Right ventricle myocardium superior (tissue), 1 donor: ENCODE data around the gene C6orf136. TPM values are rescaled to one million over a fixed set of nuclear protein-coding genes. Genes with fewer than 3 reads are reported as not detected.

Experiments used
- ATAC-seq: fragments of 200-7000 bp; cut with Tn5 transposase; one replicate; pipeline ENCODE4 v1.9.1; 2020; ENCODE audit warnings: mild to moderate bottlenecking; ENCODE audit not compliant: poor library complexity
- DNase-seq: peaks from one replicate; pipeline ENCODE4 v3.0.0-alpha.2; 2020
- intact Hi-C: fragments of 100-400 bp; cut with DNase I; formaldehyde crosslinking; loops from one replicate; pipeline ENCODE4 v1.11.2; 2022
- total RNA-seq: library from RNA; stranded (reverse); fragmentation: NEBNext Ultra II Directional; extraction: Animal tissue kit (Norgen Biotek cat#: 25700); gene quantifications from one replicate; pipeline ENCODE4 v1.2.1, GENCODE V29; 2021
- donor health status: DM: no; HTN: yes; CAD: no; lungs with severe emphysema.

C6orf136 gene
- total RNA-seq, 1 donor from 2014 or later, result 58.3 TPM

DNA sequence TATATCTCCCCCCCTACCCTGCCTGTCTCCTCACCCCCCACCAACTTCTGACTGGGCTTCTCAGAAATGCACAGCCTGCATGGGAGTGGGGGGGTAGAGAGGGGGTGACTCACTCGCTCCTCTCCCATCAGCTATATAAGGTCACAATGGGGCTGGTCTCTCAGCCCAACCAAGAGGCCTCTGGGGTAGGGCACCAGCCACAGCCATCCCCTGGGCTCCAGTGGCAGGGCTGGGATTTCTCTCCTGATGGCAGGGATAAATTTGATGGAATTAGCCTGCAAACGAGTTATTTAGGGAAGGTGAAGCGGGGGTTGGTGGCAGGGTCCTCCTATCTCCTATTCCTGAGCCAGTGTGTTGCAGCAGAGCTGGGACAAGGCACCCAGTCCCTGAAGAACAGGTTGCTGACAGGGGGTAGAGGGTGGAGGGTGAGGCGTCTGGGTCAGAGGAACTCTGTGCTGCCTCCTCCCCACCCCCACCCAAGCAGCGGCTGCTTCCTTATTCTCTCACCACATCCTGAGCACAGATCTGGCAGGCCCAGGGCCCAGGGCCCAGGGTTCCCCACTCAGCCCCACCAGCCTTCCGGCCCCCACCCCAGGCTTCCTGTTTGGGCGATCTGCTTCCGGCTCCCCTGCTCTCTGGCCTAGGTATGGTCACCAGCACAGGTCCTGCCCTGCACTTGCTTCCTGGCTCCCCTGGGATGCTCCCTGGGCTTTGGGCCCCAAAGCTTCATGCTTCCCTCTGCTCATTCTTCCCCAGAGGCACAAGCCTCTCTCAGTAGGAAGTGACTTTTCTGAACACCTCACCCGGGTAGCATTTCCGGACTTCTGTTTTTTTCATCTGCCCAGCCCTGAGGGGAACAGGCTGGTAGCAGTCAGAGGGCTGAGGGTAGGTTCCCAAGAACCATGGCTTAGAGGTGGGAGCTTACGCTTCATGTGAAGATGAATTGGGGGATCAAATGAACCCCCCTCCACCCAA, 35.5 kb downstream of the C6orf136 start:
- DNase-seq (peak; percentile 91), ATAC-seq (peak; percentile 18)
- intact Hi-C loops, result no loop called here

DNA sequence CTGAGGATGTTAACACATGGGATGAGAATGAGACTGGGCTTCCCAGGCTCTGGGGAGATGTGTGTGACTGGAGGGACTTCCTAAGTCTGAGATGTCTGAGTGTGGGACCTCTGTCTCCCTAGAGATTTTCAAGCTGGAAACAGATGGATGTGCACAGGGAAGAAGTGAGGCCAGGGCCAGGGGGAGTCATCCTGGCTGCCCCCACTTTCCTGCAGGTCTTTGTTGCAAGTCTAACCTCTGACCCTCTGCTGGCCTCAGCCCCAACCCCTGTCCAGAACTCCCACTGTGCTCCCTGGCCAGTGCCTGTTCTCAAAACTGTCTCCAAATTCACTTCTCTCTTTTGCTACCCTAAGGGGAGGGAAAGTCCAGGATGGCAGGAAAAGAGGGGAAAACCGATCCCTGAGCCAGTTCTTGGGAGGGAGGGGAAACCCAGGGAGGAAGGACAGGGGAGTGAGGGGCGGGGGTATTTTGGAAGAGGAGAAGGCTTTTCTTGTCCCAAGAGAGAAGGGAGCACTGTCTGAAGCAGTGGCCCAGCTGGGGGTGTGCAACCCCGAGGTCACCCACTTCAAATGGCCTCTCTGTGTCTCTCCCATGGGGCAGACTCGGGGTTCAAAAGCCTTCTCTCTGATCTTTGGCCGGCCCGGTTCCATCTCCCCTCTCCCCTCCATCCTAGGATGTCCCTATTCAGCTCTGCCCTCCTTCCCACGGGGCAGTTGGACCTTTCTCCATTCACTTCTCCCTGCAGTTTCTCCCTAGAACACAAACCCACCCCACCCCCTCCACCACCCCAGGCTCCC, 36.4 kb downstream of the C6orf136 start:
- no peak for DNase-seq
- no peak for ATAC-seq
- intact Hi-C loops, result no loop called here

GRCh38 chr6:30683980-30684338, 37.0 kb downstream of the C6orf136 start:
- ATAC-seq, result no peak
- no peak for DNase-seq
- intact Hi-C loops, result no loop called here

- intact Hi-C loops, result no loop called here
- ATAC-seq (no peak), DNase-seq (peak; percentile 79)
Observed at GRCh38 chr6:30684386-30685156, 37.6 kb downstream of the C6orf136 start.

GRCh38 chr6:30685157-30686008, 38.5 kb downstream of the C6orf136 start:
- no peak for DNase-seq
- intact Hi-C loops, result no loop called here

DNA sequence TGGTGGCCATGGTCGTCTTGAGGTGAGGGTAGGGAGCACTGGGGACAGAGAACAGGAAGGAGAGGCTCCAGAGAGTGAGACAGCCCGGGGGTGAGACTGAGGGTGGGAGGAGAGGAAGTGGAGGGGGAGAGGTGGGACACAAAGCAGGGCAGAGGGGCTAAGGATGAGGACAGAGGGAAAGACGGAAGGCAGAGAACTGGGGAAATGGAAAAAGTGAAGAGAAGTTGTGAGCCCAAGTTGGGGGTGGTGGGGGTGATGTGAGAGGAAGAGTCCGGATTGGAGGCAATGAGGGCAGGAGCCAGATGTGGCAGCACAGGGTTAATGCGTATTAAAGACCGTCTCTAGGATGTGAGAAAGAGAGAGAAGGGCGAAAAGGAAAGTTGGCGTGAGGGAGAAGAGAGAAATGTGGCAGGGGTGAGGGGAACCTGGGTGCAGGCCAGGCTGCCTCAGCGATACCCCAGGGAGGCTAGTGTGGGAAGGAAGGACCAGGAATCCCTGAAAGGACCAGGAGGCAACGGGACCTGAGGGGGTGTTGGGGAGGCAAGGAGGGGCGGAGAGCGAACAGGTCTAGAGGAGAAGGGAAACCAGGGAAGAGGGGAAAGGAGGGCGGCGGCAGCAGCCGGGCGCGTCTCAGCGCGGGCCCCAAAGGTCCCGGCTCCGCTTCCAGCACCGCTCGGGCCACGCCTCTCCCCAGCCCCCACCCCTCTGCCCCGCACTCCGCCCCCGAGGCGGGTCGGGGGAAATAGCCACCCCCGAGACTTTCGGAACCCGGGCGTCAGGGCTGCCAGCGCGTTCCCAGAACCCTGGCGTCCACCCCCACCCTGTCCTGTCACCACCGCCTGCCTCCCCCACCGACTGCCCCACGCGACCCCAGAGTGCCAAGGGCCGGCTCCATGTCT, 39.3 kb downstream of the C6orf136 start, which contains the start of gene PPP1R18:
Gene PPP1R18, minus strand, starts transcription at position 637 of the 899 bp plus-strand sequence. Its CDS starts 627 bp downstream, at position 10.
- DNase-seq, result peak; percentile 91
- intact Hi-C loops, result no loop called here

More at GRCh38 chr6:30685157-30686008, 38.5 kb downstream of the C6orf136 start:
- no peak for ATAC-seq

DNA sequence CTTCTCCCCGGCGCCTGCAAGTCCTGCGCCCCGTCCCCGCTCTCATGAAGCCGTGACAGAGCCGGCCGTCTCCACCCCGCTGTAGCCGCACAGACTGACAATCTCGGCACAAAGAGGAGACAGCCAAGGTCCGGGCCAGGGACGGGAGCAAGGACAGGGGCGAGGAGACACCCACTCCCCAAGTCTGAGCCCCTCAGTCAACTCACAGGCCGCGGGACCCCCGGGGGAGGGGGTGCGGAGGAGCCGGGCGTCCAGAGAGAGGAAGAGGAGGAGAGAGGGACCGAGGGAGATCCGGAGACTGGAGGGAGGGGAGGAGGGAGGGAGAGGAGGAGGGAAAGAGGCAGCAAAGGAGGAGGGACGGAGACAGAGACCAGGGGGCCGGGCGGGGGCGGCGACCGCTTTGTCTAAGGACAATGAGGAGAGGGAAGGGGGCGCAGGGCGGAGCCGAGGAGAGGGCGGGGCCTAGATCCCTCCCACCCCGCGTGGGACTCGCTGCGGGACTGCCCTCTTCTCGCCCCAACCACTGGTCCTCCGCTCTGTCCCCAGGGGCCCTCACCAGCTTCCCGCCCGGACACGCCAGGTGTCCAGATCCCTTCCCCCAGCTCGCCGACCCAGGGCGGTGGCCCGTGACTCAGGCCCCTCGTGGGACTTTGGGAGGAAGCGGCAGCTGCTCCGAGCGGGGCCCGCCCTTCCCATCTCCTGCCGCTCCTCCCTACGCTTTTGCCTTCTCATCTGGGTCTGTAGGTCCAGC, 40.1 kb downstream of the C6orf136 start:
- ATAC-seq, result peak; percentile 77
- intact Hi-C loops, result no loop called here
- peak; percentile 99 for DNase-seq

More for the DNA sequence above, 39.3 kb downstream of the C6orf136 start, which contains the start of gene PPP1R18:
- ATAC-seq, result peak; percentile 67

- peak; percentile 65 for DNase-seq
- ATAC-seq, result no peak
- intact Hi-C loops, result no loop called here
Observed at GRCh38 chr6:30687659-30688431, 40.9 kb downstream of the C6orf136 start.

GRCh38 chr6:30688569-30688968, 41.6 kb downstream of the C6orf136 start:
- intact Hi-C loops, result no loop called here

DNA sequence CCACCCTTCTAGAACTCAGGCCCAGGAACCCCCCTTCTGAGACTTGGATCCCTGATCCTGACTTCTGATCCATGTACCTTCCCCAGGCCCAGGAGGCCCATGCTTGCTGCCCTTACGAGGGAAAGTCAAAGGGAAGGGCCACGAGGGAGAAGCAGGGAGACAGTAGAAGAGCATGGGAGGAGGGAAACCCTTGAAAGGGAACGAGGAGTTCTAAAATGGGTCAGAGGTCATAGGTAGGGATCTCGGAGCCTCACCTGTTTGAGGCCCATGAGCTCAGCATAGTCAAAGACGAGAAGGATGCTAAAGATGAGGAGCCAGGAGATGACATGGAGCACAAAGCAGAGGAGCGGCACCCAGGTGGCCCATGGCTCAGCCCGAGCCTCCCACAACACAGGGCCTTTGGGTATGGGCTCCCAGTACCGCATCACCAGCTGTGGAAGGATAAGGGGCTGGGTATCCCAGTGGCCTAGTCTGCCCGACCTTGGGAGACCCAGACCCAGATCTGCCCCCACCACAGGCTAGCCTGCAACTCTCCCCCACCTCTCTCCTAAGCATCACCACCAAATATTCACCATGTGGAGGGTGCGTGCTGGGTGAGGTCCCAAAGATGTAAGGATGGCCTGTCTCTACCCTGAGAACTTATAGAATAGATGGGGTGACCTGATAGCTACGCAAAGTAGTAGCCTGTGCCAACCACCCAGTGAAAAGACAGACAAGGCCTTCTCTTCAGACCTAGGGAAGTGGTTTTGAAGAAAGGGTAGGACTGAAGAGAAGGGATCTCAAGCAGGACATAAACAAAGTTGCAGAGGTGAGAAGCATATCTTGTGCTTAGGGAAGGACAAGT, 42.3 kb downstream of the C6orf136 start:
- ATAC-seq (no peak), DNase-seq (no peak)
- intact Hi-C loops, result no loop called here

More at GRCh38 chr6:30688569-30688968, 41.6 kb downstream of the C6orf136 start:
- DNase-seq (no peak), ATAC-seq (no peak)

DNA sequence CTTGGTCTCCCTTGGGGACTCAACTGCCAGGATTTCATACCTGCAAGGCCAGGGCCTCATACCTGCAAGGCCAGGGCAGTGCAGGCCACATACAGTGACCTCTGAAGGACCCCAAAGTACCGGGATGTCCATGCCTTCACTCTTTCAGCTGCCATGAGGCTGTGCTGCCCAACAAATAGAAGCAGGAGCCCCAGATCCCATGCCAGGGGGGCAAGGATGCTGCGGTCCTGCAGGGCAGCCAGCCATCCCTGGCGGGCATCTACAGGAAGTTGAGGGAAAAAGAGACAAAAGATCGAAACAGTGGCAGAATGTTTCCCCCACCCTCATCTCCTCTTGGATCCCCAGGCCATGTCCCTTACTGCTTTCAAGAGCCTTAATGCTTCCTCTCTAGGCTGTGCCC, 43.1 kb downstream of the C6orf136 start:
- no peak for ATAC-seq
- no peak for DNase-seq
- intact Hi-C loops, result no loop called here

- DNase-seq, result peak; percentile 94
- intact Hi-C loops, result no loop called here
- ATAC-seq, result peak; percentile 77
Observed at GRCh38 chr6:30690403-30691207, 43.7 kb downstream of the C6orf136 start, which contains the start of gene NRM. Gene NRM, minus strand, starts transcription at chr6:30690984. Its CDS starts 10 bp downstream, at chr6:30690974.

DNA sequence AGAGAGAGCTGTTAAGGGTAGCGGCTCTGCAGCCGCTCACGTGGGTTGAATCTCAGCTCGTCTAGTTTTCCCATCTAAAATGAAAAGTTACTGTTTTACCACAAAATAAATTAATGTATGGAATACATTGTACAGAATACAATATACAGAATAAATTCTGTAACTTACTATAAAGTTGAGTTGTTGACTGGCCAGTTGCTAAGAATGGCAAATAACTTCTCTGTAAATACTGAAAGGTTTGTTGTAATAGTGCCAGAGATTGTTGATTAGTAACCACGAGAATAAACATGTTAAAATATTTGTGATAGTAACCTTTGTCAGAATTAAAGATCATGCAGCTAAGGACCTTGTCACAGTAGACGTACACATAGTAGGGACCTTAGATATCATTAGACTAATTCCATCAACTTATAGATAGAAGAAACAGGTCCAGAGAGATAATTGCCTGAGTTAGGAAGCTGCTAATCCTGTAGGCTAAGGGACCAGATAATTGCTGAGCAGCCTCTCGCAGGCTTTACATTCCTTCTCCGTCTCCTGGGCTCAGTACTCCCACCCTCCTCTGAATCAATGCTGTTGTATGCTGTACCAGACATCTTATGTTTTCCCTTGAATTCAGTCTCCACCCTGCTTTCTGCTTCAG, 44.4 kb downstream of the C6orf136 start:
- DNase-seq (no peak), ATAC-seq (no peak)
- intact Hi-C loops, result no loop called here
